GM20431 (cell line): Measurements from ENCODE around the gene KIF26B.
"Not testable (repeated sequence)": the region's sequence is repeated elsewhere in the genome, so short reads cannot be mapped to it uniquely, and the experiment has no call there.

Experiments
- in situ Hi-C: fragments of 300-500 bp; cut with MseI, MboI; formaldehyde crosslinking; loops from one replicate; pipeline ENCODE4 v1.15.0; 2020; ENCODE audit warnings: low sequenced_read_pairs; ENCODE audit not compliant: unreplicated experiment

Gene KIF26B

GRCh38 chr1:245306020-245306419 is 151.2 kb downstream of the KIF26B start:
- in situ Hi-C loops: no loop called here

- in situ Hi-C loops: no loop called here
These were observed 152.0 kb downstream of the KIF26B start for GRCh38 chr1:245306628-245307410.

GRCh38 chr1:245310571-245311531 is 156.1 kb downstream of the KIF26B start:
- in situ Hi-C loops: no loop called here

GRCh38 chr1:245311887-245312536 is 157.2 kb downstream of the KIF26B start:
- in situ Hi-C loops: no loop called here

GRCh38 chr1:245313576-245313975 is 158.8 kb downstream of the KIF26B start:
- in situ Hi-C loops: no loop called here

GRCh38 chr1:245316784-245317183 is 162.0 kb downstream of the KIF26B start:
- in situ Hi-C loops: no loop called here

GRCh38 chr1:245317217-245317616 is 162.4 kb downstream of the KIF26B start:
- in situ Hi-C loops: no loop called here

- in situ Hi-C loops: no loop called here
These were observed 164.3 kb downstream of the KIF26B start for GRCh38 chr1:245319094-245319493.

GRCh38 chr1:245322673-245323072 is 167.9 kb downstream of the KIF26B start:
- in situ Hi-C loops: no loop called here

GRCh38 chr1:245323765-245324164 is 169.0 kb downstream of the KIF26B start:
- in situ Hi-C loops: not testable (repeated sequence)

GRCh38 chr1:245325922-245326795 is 171.4 kb downstream of the KIF26B start:
- in situ Hi-C loops: no loop called here

- in situ Hi-C loops: no loop called here
These were observed 172.6 kb downstream of the KIF26B start for GRCh38 chr1:245327360-245327759.

GRCh38 chr1:245327842-245328241 is 173.1 kb downstream of the KIF26B start:
- in situ Hi-C loops: no loop called here

GRCh38 chr1:245330951-245331350 is 176.2 kb downstream of the KIF26B start:
- in situ Hi-C loops: no loop called here

GRCh38 chr1:245332085-245332484 is 177.3 kb downstream of the KIF26B start:
- in situ Hi-C loops: no loop called here

GRCh38 chr1:245332513-245332912 is 177.7 kb downstream of the KIF26B start:
- in situ Hi-C loops: no loop called here

- in situ Hi-C loops: no loop called here
These were observed 179.4 kb downstream of the KIF26B start for GRCh38 chr1:245334235-245334634.

GRCh38 chr1:245334827-245335490 is 180.2 kb downstream of the KIF26B start:
- in situ Hi-C loops: no loop called here

GRCh38 chr1:245335684-245336083 is 180.9 kb downstream of the KIF26B start:
- in situ Hi-C loops: not testable (repeated sequence)
